Lower lobe of right lung (tissue), 2 donors: ENCODE data around the gene UGT2B11. TPM values are rescaled to one million over a fixed set of nuclear protein-coding genes. Genes with fewer than 3 reads are reported as not detected.
"Not testable (repeated sequence)": the region's sequence is repeated elsewhere in the genome, so short reads cannot be mapped to it uniquely, and the experiment has no call there.

ENCODE experiments used
- ATAC-seq, 2 donors: fragments of 200-7000 bp; cut with Tn5 transposase; one replicate each; pipeline ENCODE4 v1.9.1; 2020 to 2022; ENCODE audit warnings: mild to moderate bottlenecking in 2 of 2, moderate library complexity in 2 of 2
- DNase-seq: peaks from one replicate; pipeline ENCODE4 v3.0.0-alpha.2; 2020
- H3K27ac ChIP-seq: fragments of 200-600 bp; one replicate; pipeline ENCODE4 v1.8.0; 2022
- H3K27me3 ChIP-seq: fragments of 200-600 bp; one replicate; pipeline ENCODE4 v1.8.0; 2022; ENCODE audit warnings: low read depth
- H3K36me3 ChIP-seq: fragments of 200-600 bp; one replicate; pipeline ENCODE4 v1.8.0; 2022; ENCODE audit warnings: mild to moderate bottlenecking
- H3K4me1 ChIP-seq: fragments of 200-600 bp; one replicate; pipeline ENCODE4 v1.8.0; 2022
- H3K4me3 ChIP-seq: fragments of 200-600 bp; one replicate; pipeline ENCODE4 v1.8.0; 2022; ENCODE audit warnings: mild to moderate bottlenecking
- H3K9me3 ChIP-seq: fragments of 200-600 bp; one replicate; pipeline ENCODE4 v1.8.0; 2022
- CTCF ChIP-seq: fragments of 200-600 bp; IDR thresholded peaks from one replicate; pipeline ENCODE4 v1.8.0; 2022; ENCODE audit warnings: antibody characterized with exemption, mild to moderate bottlenecking
- intact Hi-C: fragments of 100-400 bp; cut with DNase I; formaldehyde crosslinking; loops from one replicate; pipeline ENCODE4 v1.11.0; 2022
- total RNA-seq: library from RNA; stranded (reverse); fragmentation: NEBNext Ultra II Directional; extraction: Animal tissue kit (Norgen Biotek cat#: 25700); gene quantifications from one replicate; pipeline ENCODE4 v1.2.1, GENCODE V29; 2021
- donor health status: DM: no; HTN: yes; CAD: no; lungs with severe emphysema.

The UGT2B11 gene
- total RNA-seq, 1 donor from 2014 or later = not detected

- ATAC-seq (no peak), DNase-seq (no peak)
- no peak for TF ChIP-seq CTCF
- Histone ChIP-seq H3K4me1 (no peaks in the 10 kb centered on the region), H3K27ac (no peak overlapping the region), H3K27me3 (no peaks in the 10 kb centered on the region), H3K36me3 (no peaks in the 10 kb centered on the region), H3K4me3 (no peak overlapping the region), H3K9me3 (no peaks in the 10 kb centered on the region)
- intact Hi-C loops = no loop called here
Measured at GRCh38 chr4:69224891-69225290, 10.3 kb upstream of the UGT2B11 start.

GRCh38 chr4:69223277-69223676 lies 8.7 kb upstream of the UGT2B11 start:
- H3K4me3 ChIP-seq, H3K36me3 ChIP-seq, H3K9me3 ChIP-seq, intact Hi-C loops, H3K27ac ChIP-seq, H3K27me3 ChIP-seq, ATAC-seq, H3K4me1 ChIP-seq, DNase-seq: not testable (repeated sequence)

GRCh38 chr4:69218491-69218890 lies 3.9 kb upstream of the UGT2B11 start:
- H3K36me3 ChIP-seq, H3K27ac ChIP-seq, H3K27me3 ChIP-seq, intact Hi-C loops, ATAC-seq, DNase-seq, H3K9me3 ChIP-seq, H3K4me3 ChIP-seq, H3K4me1 ChIP-seq: not testable (repeated sequence)

- no peaks in the 10 kb centered on the region for H3K36me3 ChIP-seq
- H3K9me3 ChIP-seq = no peaks in the 10 kb centered on the region
- no peaks in the 10 kb centered on the region for H3K4me1 ChIP-seq
- H3K27me3 ChIP-seq = no peaks in the 10 kb centered on the region
- intact Hi-C loops = no loop called here
- DNase-seq = no peak
- TF ChIP-seq CTCF = no peak
- ATAC-seq = no peak
- no peak overlapping the region for H3K4me3 ChIP-seq
- no peak overlapping the region for H3K27ac ChIP-seq
Measured at GRCh38 chr4:69210911-69211310, 3.6 kb downstream of the UGT2B11 start.

GRCh38 chr4:69198506-69198905 lies 16.0 kb downstream of the UGT2B11 start:
- H3K4me1 ChIP-seq, intact Hi-C loops, ATAC-seq, DNase-seq, H3K27me3 ChIP-seq, H3K9me3 ChIP-seq, H3K4me3 ChIP-seq, H3K36me3 ChIP-seq, H3K27ac ChIP-seq: not testable (repeated sequence)

- intact Hi-C loops = no loop called here
- no peak for ATAC-seq
Measured at GRCh38 chr4:69196209-69196965, 18.2 kb downstream of the UGT2B11 start.

More at GRCh38 chr4:69196209-69196965, 18.2 kb downstream of the UGT2B11 start:
- DNase-seq = no peak
- Histone ChIP-seq H3K4me3 (no peak overlapping the region), H3K27me3 (no peaks in the 10 kb centered on the region), H3K9me3 (no peaks in the 10 kb centered on the region), H3K4me1 (no peaks in the 10 kb centered on the region), H3K36me3 (no peaks in the 10 kb centered on the region), H3K27ac (no peak overlapping the region)
- TF ChIP-seq CTCF = no peak
